HG03575 (cell line): Measurements from ENCODE around the gene OTOR.

Source experiments
- ATAC-seq: cut with Tn5 transposase; IDR thresholded peaks from one replicate; pipeline ENCODE4 v1.9.1; 2021; ENCODE audit not compliant: unreplicated experiment, insufficient number of reproducible peaks, low FRiP score; ENCODE audit errors: extremely low read depth

Gene OTOR

GRCh38 chr20:16744178-16744807, 3.9 kb upstream of the OTOR start:
- ATAC-seq: no peak

DNA sequence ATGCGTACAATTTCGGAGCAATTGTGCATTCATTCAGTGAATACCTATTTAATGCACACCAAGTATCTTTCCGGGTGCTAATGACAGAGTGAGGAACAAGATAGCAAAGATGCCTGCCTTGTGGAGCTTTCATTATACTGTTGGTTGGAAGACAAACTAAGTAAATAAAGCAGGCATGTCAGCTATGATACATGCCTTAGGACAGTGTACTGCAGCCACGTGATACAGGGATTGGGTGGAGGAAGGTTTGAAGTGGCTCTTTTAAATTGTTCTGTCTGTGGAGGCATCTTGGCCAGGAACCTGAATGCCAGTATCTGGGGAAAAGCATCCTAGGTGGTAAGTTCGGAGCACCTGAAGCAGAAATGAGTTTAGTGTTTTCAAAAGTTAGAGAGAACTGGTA, 3.0 kb upstream of the OTOR start:
- no peak for ATAC-seq

GRCh38 chr20:16747291-16747811, 807 bp upstream of the OTOR start:
- ATAC-seq: no peak

- ATAC-seq: no peak
Measured at GRCh38 chr20:16749573-16749972, 1.4 kb downstream of the OTOR start.

DNA sequence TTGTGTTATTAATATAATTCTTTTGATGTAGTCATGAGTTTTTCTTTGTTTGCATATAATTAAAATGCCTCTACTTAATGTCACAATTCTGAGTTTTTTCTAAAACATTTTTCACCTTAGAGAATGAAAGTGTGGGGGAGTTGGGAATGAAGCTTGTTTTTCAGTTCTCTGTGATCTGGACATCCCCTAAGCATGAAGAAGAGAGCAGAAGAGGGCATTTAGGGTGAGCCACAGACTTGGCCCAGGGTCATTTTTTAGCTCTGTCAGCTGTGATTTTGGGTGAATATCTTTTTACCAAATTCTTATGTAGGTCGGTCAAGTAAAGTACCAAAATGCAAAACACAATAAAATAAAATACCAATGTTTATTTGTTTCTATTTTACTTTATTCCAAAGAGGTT, 3.9 kb downstream of the OTOR start:
- ATAC-seq: no peak

GRCh38 chr20:16752901-16753300, 4.7 kb downstream of the OTOR start:
- ATAC-seq: no peak

- no peak for ATAC-seq
Measured at GRCh38 chr20:16758454-16759180, 10.5 kb downstream of the OTOR start.

- no peak for ATAC-seq
Measured at GRCh38 chr20:16759181-16759563, 11.0 kb downstream of the OTOR start.

- no peak for ATAC-seq
Measured at GRCh38 chr20:16760431-16761304, 12.5 kb downstream of the OTOR start.

- ATAC-seq: no peak
Measured at GRCh38 chr20:16761305-16761829, 13.2 kb downstream of the OTOR start.

DNA sequence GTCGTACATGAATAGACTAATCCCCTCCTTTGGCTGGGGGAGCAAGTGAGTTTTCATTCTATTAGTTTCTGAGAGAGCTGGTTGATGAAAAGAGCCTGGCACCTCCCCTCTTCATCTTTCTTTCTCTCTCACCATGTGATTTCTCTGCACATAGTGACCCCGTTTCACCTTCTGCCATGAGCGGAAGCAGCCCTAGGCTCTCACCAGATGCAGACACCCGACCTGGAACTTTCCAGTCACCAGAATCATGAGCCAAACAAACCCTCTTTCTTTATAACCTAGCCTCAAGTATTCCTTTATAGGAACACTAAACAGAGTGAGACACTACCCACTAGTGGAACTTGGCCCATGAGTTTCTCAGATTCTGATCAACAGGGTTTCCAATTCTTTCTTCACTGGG, 16.4 kb downstream of the OTOR start:
- no peak for ATAC-seq

- no peak for ATAC-seq
Measured at GRCh38 chr20:16771213-16771612, 23.1 kb downstream of the OTOR start.

GRCh38 chr20:16775961-16776360, 27.8 kb downstream of the OTOR start:
- ATAC-seq: no peak

- no peak for ATAC-seq
Measured at GRCh38 chr20:16777126-16777525, 29.0 kb downstream of the OTOR start.

GRCh38 chr20:16778159-16778558, 30.0 kb downstream of the OTOR start:
- ATAC-seq: no peak

- ATAC-seq: no peak
Measured at GRCh38 chr20:16781496-16781895, 33.3 kb downstream of the OTOR start.

DNA sequence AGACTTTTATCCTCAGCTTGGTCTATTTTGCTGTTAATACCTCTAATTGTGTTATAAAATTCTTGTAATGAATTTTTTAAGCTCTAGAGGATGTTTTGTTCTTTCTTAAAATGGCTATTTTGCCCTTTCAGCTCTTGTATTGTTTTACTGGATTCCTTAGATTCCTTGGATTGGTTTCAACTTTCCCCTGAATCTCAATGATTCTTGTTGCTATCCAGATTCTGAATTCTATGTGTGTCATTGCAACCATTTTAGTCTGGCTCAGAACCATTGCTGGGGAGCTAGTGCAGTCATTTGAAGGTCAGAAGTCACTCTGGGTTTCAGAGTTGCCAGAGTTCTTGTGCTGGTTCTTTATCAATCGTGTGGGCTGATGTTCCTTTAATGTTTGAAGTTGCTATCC, 37.1 kb downstream of the OTOR start:
- no peak for ATAC-seq
